Fibroblast of lung (primary cell): ENCODE results near the gene SSBP3. TPM values are rescaled to one million over a fixed set of nuclear protein-coding genes. Genes with fewer than 3 reads are reported as not detected.

Experiments
- DNase-seq, 2 donors: peaks; one replicate each; pipeline versions ENCODE4 v3.0.0 to v3.0.0-alpha.2; 2010; ENCODE audit warnings: low read depth in 2 of 2
- H2AFZ ChIP-seq: 2 replicates; pipeline ENCODE4 v1.5.1; 2012; ENCODE audit warnings: low read length, control low read depth, inconsistent platforms
- H3K27ac ChIP-seq: 2 replicates; pipeline ENCODE4 v1.5.1; 2011; ENCODE audit warnings: low read length, control low read depth; ENCODE audit not compliant: insufficient read depth
- H3K27me3 ChIP-seq: 2 replicates; pipeline ENCODE4 v1.5.1; 2011; ENCODE audit warnings: mild to moderate bottlenecking, low read length; ENCODE audit not compliant: control insufficient read depth, insufficient read depth
- H3K36me3 ChIP-seq: 2 replicates; pipeline ENCODE4 v1.5.1; 2011; ENCODE audit warnings: low read length; ENCODE audit not compliant: control insufficient read depth, insufficient read depth
- H3K4me1 ChIP-seq: 2 replicates; pipeline ENCODE4 v1.5.1; 2011; ENCODE audit warnings: low read length; ENCODE audit not compliant: control insufficient read depth, insufficient read depth; ENCODE audit errors: extremely low read depth
- H3K4me2 ChIP-seq: 2 replicates; pipeline ENCODE4 v1.5.1; 2011; ENCODE audit warnings: low read length, control low read depth; ENCODE audit not compliant: insufficient read depth; ENCODE audit errors: extremely low read depth
- H3K4me3 ChIP-seq, 4 experiments: fragments of 200-600 bp in 1 of 4; sonication (generic) in 1 of 4; replicated peaks in 1 of 4; 2 replicates each; pipeline ENCODE4 v1.5.1; 2011 to 2016; ENCODE audit warnings: low read length in 4 of 4, low read depth in 3 of 4, mild to moderate bottlenecking in 3 of 4, control low read depth in 2 of 4, inconsistent platforms in 1 of 4, mixed read lengths in 1 of 4; ENCODE audit not compliant: insufficient read depth in 1 of 4; ENCODE audit errors: control extremely low read depth in 1 of 4
- H3K79me2 ChIP-seq: 2 replicates; pipeline ENCODE4 v1.5.1; 2012; ENCODE audit warnings: mild to moderate bottlenecking, low read length, inconsistent platforms; ENCODE audit not compliant: control insufficient read depth, insufficient read depth
- H3K9ac ChIP-seq: 2 replicates; pipeline ENCODE4 v1.5.1; 2011; ENCODE audit warnings: mild to moderate bottlenecking, low read length, control low read depth; ENCODE audit not compliant: insufficient read depth
- H3K9me3 ChIP-seq: 2 replicates; pipeline ENCODE4 v1.5.1; 2012; ENCODE audit warnings: low read depth, low read length; ENCODE audit not compliant: control insufficient read depth, insufficient read depth
- H4K20me1 ChIP-seq: 2 replicates; pipeline ENCODE4 v1.5.1; 2011; ENCODE audit warnings: low read length; ENCODE audit not compliant: control insufficient read depth, insufficient read depth; ENCODE audit errors: extremely low read depth
- EZH2 ChIP-seq: IDR thresholded peaks from 2 replicates; pipeline ENCODE4 v1.5.1; 2012; ENCODE audit warnings: low read length, control low read depth, mild to moderate bottlenecking; ENCODE audit errors: missing control alignments
- polyA plus RNA-seq, 2 donors: library from polyadenylated mRNA; depleted of rRNA in 1 of 2; stranded (reverse) in 1 of 2; unstranded in 1 of 2; fragments of >200 nt; gene quantifications; 2 replicates each; pipeline ENCODE4 v1.2.1, GENCODE V29; 2011 to 2012; ENCODE audit warnings: missing spikeins in 1 of 2
- total RNA-seq: library from RNA; depleted of rRNA; stranded (reverse); fragments of >200 nt; gene quantifications from 2 replicates; pipeline ENCODE4 v1.2.1, GENCODE V29; 2014
- TF ChIP-seq, protein P1 (sequence below), 2 donors: IDR thresholded peaks in 1 of 2; conservative IDR thresholded peaks in 1 of 2; 1 replicate in 1 of 2; 2 replicates in 1 of 2; pipeline ENCODE4 v1.5.1; 2011 to 2012; ENCODE audit warnings: low read length in 2 of 2, control low read depth in 1 of 2, inconsistent platforms in 1 of 2, low read depth in 1 of 2, mild to moderate bottlenecking in 1 of 2

Gene SSBP3
- total and polyA plus RNA-seq, 2 donors (not counting 1 experiment from before 2014, with no cell fraction given) = 9.4 to 26.4 TPM

DNA sequence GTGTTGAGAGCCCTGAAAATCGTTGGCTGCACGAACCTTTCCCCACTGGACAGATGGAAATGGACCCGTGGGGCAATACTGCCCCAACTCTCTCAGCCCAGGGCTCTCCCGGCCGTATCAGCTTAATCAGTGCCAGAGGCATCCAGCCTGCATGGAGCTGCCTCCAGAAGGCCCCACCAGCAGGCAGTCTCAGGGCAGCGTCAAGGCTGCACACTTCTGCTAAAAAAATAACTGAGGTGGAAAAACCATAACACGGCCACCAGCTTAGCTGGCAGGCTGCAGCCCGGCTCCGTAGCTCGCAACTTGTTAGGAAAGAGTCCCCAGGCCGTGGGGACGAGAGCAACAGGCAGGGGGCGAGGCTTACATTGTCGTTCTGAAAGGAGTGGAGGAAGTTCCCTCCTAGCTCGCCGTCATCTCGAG is 178.3 kb downstream of the SSBP3 start:
- Histone ChIP-seq H3K4me3 (no peak overlapping the region), H3K27ac (no peak overlapping the region), H3K9me3 (no peaks in the 10 kb centered on the region), H4K20me1 (no peaks in the 10 kb centered on the region), H2AFZ (no peak overlapping the region), H3K9ac (no peak overlapping the region), H3K79me2 (no peaks in the 10 kb centered on the region), H3K4me1 (peaks cover 13% of the 10 kb centered on the region), H3K27me3 (no peaks in the 10 kb centered on the region), H3K4me2 (no peak overlapping the region), H3K36me3 (no peaks in the 10 kb centered on the region)
- no peak for DNase-seq
- TF ChIP-seq, protein P1, sequence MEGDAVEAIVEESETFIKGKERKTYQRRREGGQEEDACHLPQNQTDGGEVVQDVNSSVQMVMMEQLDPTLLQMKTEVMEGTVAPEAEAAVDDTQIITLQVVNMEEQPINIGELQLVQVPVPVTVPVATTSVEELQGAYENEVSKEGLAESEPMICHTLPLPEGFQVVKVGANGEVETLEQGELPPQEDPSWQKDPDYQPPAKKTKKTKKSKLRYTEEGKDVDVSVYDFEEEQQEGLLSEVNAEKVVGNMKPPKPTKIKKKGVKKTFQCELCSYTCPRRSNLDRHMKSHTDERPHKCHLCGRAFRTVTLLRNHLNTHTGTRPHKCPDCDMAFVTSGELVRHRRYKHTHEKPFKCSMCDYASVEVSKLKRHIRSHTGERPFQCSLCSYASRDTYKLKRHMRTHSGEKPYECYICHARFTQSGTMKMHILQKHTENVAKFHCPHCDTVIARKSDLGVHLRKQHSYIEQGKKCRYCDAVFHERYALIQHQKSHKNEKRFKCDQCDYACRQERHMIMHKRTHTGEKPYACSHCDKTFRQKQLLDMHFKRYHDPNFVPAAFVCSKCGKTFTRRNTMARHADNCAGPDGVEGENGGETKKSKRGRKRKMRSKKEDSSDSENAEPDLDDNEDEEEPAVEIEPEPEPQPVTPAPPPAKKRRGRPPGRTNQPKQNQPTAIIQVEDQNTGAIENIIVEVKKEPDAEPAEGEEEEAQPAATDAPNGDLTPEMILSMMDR (conservative IDR thresholded peaks at IDR 0.05 in 1 of 2, IDR thresholded peaks at IDR 0.05 in 1 of 2; ENCODE audit: low read depth in 1 of 2, low read length in 2 of 2) = no peak
- no peak for TF ChIP-seq EZH2

DNA sequence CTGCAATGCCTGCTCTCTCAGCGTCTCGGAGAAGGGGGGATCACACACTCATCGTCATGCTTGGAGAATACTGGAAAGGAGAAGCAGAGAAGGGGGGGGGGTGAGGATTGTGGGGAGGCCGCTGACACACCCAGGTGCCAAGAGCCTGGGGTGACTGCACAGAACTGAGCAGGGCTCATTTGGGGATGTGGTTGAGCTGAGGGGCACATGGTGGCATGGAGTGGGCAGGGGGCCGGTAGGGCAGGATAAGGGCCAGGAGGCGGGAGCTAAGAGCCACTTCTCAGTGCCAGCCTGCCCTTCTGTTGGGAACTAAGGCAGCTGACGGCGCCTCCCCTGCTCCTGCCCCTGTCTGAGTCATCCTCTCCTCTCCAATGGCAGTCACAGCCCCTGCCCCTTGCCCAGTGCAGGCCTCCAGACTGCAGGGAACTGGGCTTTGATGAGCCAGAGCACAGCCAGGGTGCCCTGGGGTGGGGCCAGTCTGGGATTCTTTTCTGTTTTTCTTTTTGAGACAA is 179.0 kb downstream of the SSBP3 start:
- H4K20me1 ChIP-seq = no peaks in the 10 kb centered on the region
- DNase-seq = peak; percentile 54 to 75
- H3K9me3 ChIP-seq = no peaks in the 10 kb centered on the region
- H3K79me2 ChIP-seq = no peaks in the 10 kb centered on the region
- H2AFZ ChIP-seq = no peak overlapping the region
- H3K27ac ChIP-seq = peak overlapping the region; percentile 11
- peaks cover 13% of the 10 kb centered on the region for H3K4me1 ChIP-seq
- H3K9ac ChIP-seq = no peak overlapping the region
- TF ChIP-seq, protein P1 (conservative IDR thresholded peaks at IDR 0.05 in 1 of 2, IDR thresholded peaks at IDR 0.05 in 1 of 2; ENCODE audit: low read depth in 1 of 2, low read length in 2 of 2) = no peak
- TF ChIP-seq EZH2 = no peak
- H3K4me2 ChIP-seq = no peak overlapping the region
- no peaks in the 10 kb centered on the region for H3K36me3 ChIP-seq
- H3K4me3 ChIP-seq = no peak overlapping the region
- no peaks in the 10 kb centered on the region for H3K27me3 ChIP-seq

DNA sequence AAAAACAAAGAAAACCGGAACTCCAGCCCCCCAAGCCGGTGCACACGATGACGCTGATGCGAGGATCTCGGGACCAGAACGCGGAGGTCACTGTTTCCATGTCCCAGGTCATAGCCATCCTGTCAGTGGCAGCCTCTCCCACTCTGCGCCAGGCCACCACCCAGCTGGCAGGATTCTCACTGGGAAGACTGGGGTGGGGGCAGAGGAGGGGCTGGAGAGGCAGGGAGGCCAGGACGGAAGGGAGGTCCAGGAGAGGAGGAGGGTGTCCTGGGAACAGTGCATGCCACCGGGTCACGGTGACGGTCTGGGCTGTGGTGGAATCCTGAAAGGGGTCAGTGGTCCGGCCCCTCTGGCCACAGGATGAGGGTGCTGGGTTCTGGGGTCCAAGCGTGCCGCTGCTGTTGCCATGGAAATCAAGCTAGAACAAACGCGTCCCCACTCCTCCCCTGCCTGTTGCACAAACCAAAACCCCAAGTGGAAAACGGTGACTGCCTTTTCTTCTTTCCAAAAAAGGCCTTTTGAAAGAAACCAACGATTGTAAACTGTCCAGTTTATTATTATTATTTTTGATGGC is 180.1 kb downstream of the SSBP3 start:
- Histone ChIP-seq H2AFZ (no peak overlapping the region), H3K4me2 (no peak overlapping the region), H3K4me1 (peaks cover 16% of the 10 kb centered on the region), H3K4me3 (no peak overlapping the region), H3K79me2 (no peaks in the 10 kb centered on the region), H4K20me1 (no peaks in the 10 kb centered on the region), H3K27ac (no peak overlapping the region), H3K9ac (no peak overlapping the region), H3K9me3 (no peaks in the 10 kb centered on the region), H3K36me3 (no peaks in the 10 kb centered on the region), H3K27me3 (no peaks in the 10 kb centered on the region)
- no peak for DNase-seq
- TF ChIP-seq EZH2 = no peak
